GM23338 (cell line): ENCODE data around the gene CAVIN2.

Source experiments
- EZH2 ChIP-seq: fragments of 200-600 bp; sonication (generic); IDR thresholded peaks from one replicate; pipeline ENCODE4 v1.8.0; 2017; ENCODE audit warnings: antibody characterized with exemption, mild to moderate bottlenecking, low read depth; ENCODE audit not compliant: unreplicated experiment
- TF ChIP-seq, protein P1 (sequence below), 2 experiments: fragments of 200-600 bp in 1 of 2; sonication (generic) in 1 of 2; conservative IDR thresholded peaks; 2 replicates each; pipeline versions ENCODE4 v1.5.1 to v1.6.1; 2016 to 2017; ENCODE audit warnings: antibody characterized with exemption in 2 of 2, low read depth in 2 of 2, mild to moderate bottlenecking in 2 of 2, moderate library complexity in 1 of 2

GRCh38 chr2:191815010-191815409 lies 31.9 kb downstream of the CAVIN2 start:
- no peak for TF ChIP-seq EZH2
- TF ChIP-seq, protein P1, sequence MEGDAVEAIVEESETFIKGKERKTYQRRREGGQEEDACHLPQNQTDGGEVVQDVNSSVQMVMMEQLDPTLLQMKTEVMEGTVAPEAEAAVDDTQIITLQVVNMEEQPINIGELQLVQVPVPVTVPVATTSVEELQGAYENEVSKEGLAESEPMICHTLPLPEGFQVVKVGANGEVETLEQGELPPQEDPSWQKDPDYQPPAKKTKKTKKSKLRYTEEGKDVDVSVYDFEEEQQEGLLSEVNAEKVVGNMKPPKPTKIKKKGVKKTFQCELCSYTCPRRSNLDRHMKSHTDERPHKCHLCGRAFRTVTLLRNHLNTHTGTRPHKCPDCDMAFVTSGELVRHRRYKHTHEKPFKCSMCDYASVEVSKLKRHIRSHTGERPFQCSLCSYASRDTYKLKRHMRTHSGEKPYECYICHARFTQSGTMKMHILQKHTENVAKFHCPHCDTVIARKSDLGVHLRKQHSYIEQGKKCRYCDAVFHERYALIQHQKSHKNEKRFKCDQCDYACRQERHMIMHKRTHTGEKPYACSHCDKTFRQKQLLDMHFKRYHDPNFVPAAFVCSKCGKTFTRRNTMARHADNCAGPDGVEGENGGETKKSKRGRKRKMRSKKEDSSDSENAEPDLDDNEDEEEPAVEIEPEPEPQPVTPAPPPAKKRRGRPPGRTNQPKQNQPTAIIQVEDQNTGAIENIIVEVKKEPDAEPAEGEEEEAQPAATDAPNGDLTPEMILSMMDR (conservative IDR thresholded peaks at IDR 0.05; ENCODE audit: low read depth in 2 of 2) = no peak
